Smooth muscle cell (in vitro differentiated cells): ENCODE data around the gene AGAP2. TPM values are rescaled to one million over a fixed set of nuclear protein-coding genes. Genes with fewer than 3 reads are reported as not detected.

ENCODE experiments used
- DNase-seq: peaks from one replicate; lab custom pipeline; 2025; ENCODE audit not compliant: unreplicated experiment; lab: John Stamatoyannopoulos, UW
- H2AFZ ChIP-seq: fragments of 200-600 bp; sonication (generic); 2 replicates; pipeline ENCODE4 v1.6.0; 2016; ENCODE audit warnings: antibody characterized with exemption, low read depth, mild to moderate bottlenecking
- H3F3A ChIP-seq: fragments of 200-600 bp; sonication (generic); 2 replicates; pipeline ENCODE4 v1.6.0; 2017; ENCODE audit warnings: antibody characterized with exemption, low read depth
- H3K27ac ChIP-seq: fragments of 200-600 bp; sonication (generic); 2 replicates; pipeline ENCODE4 v1.5.1; 2016; ENCODE audit warnings: low read depth, mild to moderate bottlenecking
- H3K27me3 ChIP-seq: fragments of 200-600 bp; sonication (generic); 2 replicates; pipeline ENCODE4 v1.6.1; 2016; ENCODE audit warnings: low read depth, mild to moderate bottlenecking
- H3K36me3 ChIP-seq: fragments of 200-600 bp; sonication (generic); 2 replicates; pipeline ENCODE4 v1.5.1; 2016; ENCODE audit warnings: low read depth
- H3K4me1 ChIP-seq: fragments of 200-600 bp; sonication (generic); 2 replicates; pipeline ENCODE4 v1.5.1; 2016; ENCODE audit warnings: low read depth
- H3K4me2 ChIP-seq: fragments of 200-600 bp; sonication (generic); 2 replicates; pipeline ENCODE4 v1.6.0; 2016; ENCODE audit warnings: mild to moderate bottlenecking
- H3K4me3 ChIP-seq: fragments of 200-600 bp; sonication (generic); 2 replicates; pipeline ENCODE4 v1.5.1; 2016; ENCODE audit warnings: mild to moderate bottlenecking
- H3K79me2 ChIP-seq: fragments of 200-600 bp; sonication (generic); 2 replicates; pipeline ENCODE4 v1.6.0; 2016; ENCODE audit warnings: low read depth, mild to moderate bottlenecking
- H3K9ac ChIP-seq: fragments of 200-600 bp; sonication (generic); 2 replicates; pipeline ENCODE4 v1.6.0; 2016; ENCODE audit warnings: low read depth
- H3K9me3 ChIP-seq: fragments of 200-600 bp; sonication (generic); replicated peaks from 2 replicates; pipeline ENCODE4 v1.5.1; 2016; ENCODE audit warnings: low read depth
- H4K20me1 ChIP-seq: fragments of 200-600 bp; sonication (generic); 2 replicates; pipeline ENCODE4 v1.6.0; 2016; ENCODE audit warnings: low read depth
- CTCF ChIP-seq: fragments of 200-600 bp; sonication (generic); IDR thresholded peaks from 2 replicates; pipeline ENCODE4 v1.5.1; 2017; ENCODE audit warnings: borderline replicate concordance, mild to moderate bottlenecking, antibody characterized with exemption; ENCODE audit not compliant: insufficient read depth, poor library complexity, severe bottlenecking
- WGBS: methylation state at CpG from one replicate; pipeline ENCODE4 v1.1.7; 2016; ENCODE audit warnings: low lambda C conversion rate; 5-methylcytosine and 5-hydroxymethylcytosine counted together
- polyA plus RNA-seq: library from polyadenylated mRNA; unstranded; fragments of >200 nt; fragmentation: Nextera tagmentation; extraction: Ambion mirVana; gene quantifications from 2 replicates; pipeline ENCODE4 v1.2.1, GENCODE V29; 2016
- total RNA-seq: library from RNA; depleted of rRNA; stranded (reverse); fragments of >200 nt; gene quantifications from 2 replicates; pipeline ENCODE4 v1.2.3, GENCODE V29; 2014

AGAP2 gene
- total and polyA plus RNA-seq, 2 experiments from 2014 or later, result not detected

GRCh38 chr12:57725851-57726150 lies 12.7 kb downstream of the AGAP2 start:
- no peaks in the 10 kb centered on the region for H3K79me2 ChIP-seq
- no peak for DNase-seq
- H3K27me3 ChIP-seq, result peaks cover 62% of the 10 kb centered on the region
- 9% methylated on average over 10 of the region's 10 CpGs for WGBS
- no peak for TF ChIP-seq CTCF
- no peak overlapping the region for H2AFZ ChIP-seq
- no peaks in the 10 kb centered on the region for H4K20me1 ChIP-seq
- no peaks in the 10 kb centered on the region for H3F3A ChIP-seq
- peaks cover 3% of the 10 kb centered on the region for H3K4me1 ChIP-seq
- no peaks in the 10 kb centered on the region for H3K36me3 ChIP-seq
- H3K4me2 ChIP-seq, result peak overlapping the region; percentile 93
- no peak overlapping the region for H3K27ac ChIP-seq
- no peak overlapping the region for H3K9ac ChIP-seq
- H3K4me3 ChIP-seq, result peak overlapping the region; percentile 56
- no peaks in the 10 kb centered on the region for H3K9me3 ChIP-seq

- no peak for DNase-seq
- Histone ChIP-seq H3K36me3 (no peaks in the 10 kb centered on the region), H3K27me3 (peaks cover 55% of the 10 kb centered on the region), H3K27ac (no peak overlapping the region), H3F3A (no peaks in the 10 kb centered on the region), H3K9ac (no peak overlapping the region), H3K79me2 (no peaks in the 10 kb centered on the region), H3K4me3 (no peak overlapping the region), H4K20me1 (no peaks in the 10 kb centered on the region), H3K9me3 (no peaks in the 10 kb centered on the region), H3K4me2 (no peak overlapping the region), H2AFZ (no peak overlapping the region), H3K4me1 (peaks cover 3% of the 10 kb centered on the region)
- TF ChIP-seq CTCF, result no peak
- WGBS, result 68% methylated on average over 7 of the region's 11 CpGs
These were observed 13.4 kb downstream of the AGAP2 start for GRCh38 chr12:57724936-57725740.

DNA sequence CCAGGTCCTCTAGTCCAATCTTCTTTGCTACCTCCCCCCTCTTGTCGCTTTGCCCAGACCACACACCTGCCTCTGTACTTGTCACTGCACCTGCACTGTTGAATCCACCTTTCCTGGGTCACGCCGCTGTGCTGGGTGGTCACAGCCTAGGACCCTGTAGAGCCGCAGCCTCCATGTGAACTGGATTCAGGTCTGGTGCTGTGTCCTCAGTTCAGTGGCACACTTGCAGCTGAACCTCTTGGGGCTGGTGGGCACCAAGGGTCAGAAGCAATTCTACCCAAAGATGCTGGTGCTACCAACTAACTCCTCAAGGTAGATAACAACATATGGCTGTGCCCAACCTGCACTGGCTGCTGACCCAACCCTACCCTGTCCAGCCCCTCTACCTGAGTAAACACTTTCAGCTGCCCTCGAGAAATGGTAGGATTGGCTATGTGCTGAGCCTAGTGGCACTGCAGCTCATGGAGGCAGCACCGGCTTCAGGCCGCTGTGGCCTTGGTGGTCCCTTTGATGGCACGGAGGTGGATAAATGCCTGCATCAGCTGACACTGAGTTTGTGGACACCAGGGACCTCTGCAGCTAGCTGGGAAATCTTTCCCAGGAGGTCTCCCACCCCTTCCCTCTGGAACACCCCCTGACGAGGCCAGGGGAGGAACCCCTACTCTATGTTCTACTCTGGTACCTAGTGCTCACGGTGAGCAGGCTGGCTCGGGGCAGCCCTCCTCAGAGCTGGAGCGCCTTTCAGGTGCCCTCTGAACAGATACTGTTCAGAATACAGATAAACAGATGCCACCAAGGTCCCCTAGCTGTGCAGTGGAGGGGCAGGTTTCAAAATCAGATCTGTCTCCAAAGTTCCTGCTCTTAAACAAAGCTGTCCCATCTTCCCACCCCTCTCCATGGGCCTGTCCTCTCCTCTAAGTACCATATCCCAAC lies 14.3 kb downstream of the AGAP2 start:
- H3F3A ChIP-seq, result no peaks in the 10 kb centered on the region
- H3K9ac ChIP-seq, result no peak overlapping the region
- WGBS, result 91% methylated on average over 12 of the region's 12 CpGs
- no peak overlapping the region for H2AFZ ChIP-seq
- H3K4me3 ChIP-seq, result no peak overlapping the region
- no peaks in the 10 kb centered on the region for H3K9me3 ChIP-seq
- no peak for TF ChIP-seq CTCF
- peaks cover 3% of the 10 kb centered on the region for H3K4me1 ChIP-seq
- no peak overlapping the region for H3K4me2 ChIP-seq
- no peaks in the 10 kb centered on the region for H3K36me3 ChIP-seq
- peaks cover 47% of the 10 kb centered on the region for H3K27me3 ChIP-seq
- H3K79me2 ChIP-seq, result no peaks in the 10 kb centered on the region
- no peak for DNase-seq
- H4K20me1 ChIP-seq, result no peaks in the 10 kb centered on the region
- H3K27ac ChIP-seq, result no peak overlapping the region
